HCT116 (cell line): ENCODE results near the gene CSNK1G1.
"Not testable (repeated sequence)": the region's sequence is repeated elsewhere in the genome, so short reads cannot be mapped to it uniquely, and the experiment has no call there.

Experiments
- CTCF ChIP-seq, 3 experiments: fragments of 200-600 bp in 1 of 3; sonication (generic) in 1 of 3; IDR thresholded peaks in 2 of 3; conservative IDR thresholded peaks in 1 of 3; 2 replicates each; pipeline ENCODE4 v1.5.1; 2012 to 2017; ENCODE audit warnings: low read depth in 2 of 3, low read length in 2 of 3, antibody characterized with exemption in 1 of 3, borderline replicate concordance in 1 of 3, control low read depth in 1 of 3, mild to moderate bottlenecking in 1 of 3, mixed read lengths in 1 of 3, mixed run types in 1 of 3, moderate library complexity in 1 of 3; ENCODE audit not compliant: insufficient read depth in 1 of 3
- EZH2 ChIP-seq: fragments of 200-600 bp; sonication (generic); IDR thresholded peaks from 2 replicates; pipeline ENCODE4 v1.6.1; 2017; ENCODE audit warnings: antibody characterized with exemption, mixed run types
- POLR2A ChIP-seq: IDR thresholded peaks from 2 replicates; pipeline ENCODE4 v1.7.0; 2011; ENCODE audit warnings: borderline replicate concordance; ENCODE audit not compliant: insufficient read depth, insufficient read length; ENCODE audit errors: extremely low read depth
- SIN3A ChIP-seq: IDR thresholded peaks from 2 replicates; pipeline ENCODE4 v1.6.1; 2012; ENCODE audit warnings: low read depth
- SRF ChIP-seq: IDR thresholded peaks from 2 replicates; pipeline ENCODE4 v1.6.1; 2012; ENCODE audit warnings: low read depth
- TCF7L2 ChIP-seq: IDR thresholded peaks from 2 replicates; pipeline ENCODE4 v1.7.0; 2011; ENCODE audit warnings: borderline replicate concordance, inconsistent platforms; ENCODE audit not compliant: insufficient read depth, insufficient read length; ENCODE audit errors: extremely low read depth
- YY1 ChIP-seq: IDR thresholded peaks from 2 replicates; pipeline ENCODE4 v1.6.1; 2011; ENCODE audit warnings: low read length, low read depth, moderate library complexity, mild to moderate bottlenecking; ENCODE audit not compliant: insufficient replicate concordance; ENCODE audit errors: extremely low read depth
- TF ChIP-seq, protein P1 (sequence below): IDR thresholded peaks from 2 replicates; pipeline ENCODE4 v1.6.1; 2012; ENCODE audit warnings: low read depth

GRCh38 chr15:64326458-64326857, 29.5 kb downstream of the CSNK1G1 start:
- TF ChIP-seq CTCF (IDR thresholded peaks at IDR 0.05 in 2 of 3, conservative IDR thresholded peaks at IDR 0.05 in 1 of 3; ENCODE audit: borderline replicate concordance in 1 of 3, insufficient read depth in 1 of 3, low read depth in 2 of 3, low read length in 2 of 3); EZH2; SRF; SIN3A; POLR2A; TCF7L2: not testable (repeated sequence)
- TF ChIP-seq YY1 = peak; percentile 68
- TF ChIP-seq, protein P1, sequence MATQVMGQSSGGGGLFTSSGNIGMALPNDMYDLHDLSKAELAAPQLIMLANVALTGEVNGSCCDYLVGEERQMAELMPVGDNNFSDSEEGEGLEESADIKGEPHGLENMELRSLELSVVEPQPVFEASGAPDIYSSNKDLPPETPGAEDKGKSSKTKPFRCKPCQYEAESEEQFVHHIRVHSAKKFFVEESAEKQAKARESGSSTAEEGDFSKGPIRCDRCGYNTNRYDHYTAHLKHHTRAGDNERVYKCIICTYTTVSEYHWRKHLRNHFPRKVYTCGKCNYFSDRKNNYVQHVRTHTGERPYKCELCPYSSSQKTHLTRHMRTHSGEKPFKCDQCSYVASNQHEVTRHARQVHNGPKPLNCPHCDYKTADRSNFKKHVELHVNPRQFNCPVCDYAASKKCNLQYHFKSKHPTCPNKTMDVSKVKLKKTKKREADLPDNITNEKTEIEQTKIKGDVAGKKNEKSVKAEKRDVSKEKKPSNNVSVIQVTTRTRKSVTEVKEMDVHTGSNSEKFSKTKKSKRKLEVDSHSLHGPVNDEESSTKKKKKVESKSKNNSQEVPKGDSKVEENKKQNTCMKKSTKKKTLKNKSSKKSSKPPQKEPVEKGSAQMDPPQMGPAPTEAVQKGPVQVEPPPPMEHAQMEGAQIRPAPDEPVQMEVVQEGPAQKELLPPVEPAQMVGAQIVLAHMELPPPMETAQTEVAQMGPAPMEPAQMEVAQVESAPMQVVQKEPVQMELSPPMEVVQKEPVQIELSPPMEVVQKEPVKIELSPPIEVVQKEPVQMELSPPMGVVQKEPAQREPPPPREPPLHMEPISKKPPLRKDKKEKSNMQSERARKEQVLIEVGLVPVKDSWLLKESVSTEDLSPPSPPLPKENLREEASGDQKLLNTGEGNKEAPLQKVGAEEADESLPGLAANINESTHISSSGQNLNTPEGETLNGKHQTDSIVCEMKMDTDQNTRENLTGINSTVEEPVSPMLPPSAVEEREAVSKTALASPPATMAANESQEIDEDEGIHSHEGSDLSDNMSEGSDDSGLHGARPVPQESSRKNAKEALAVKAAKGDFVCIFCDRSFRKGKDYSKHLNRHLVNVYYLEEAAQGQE = not testable (repeated sequence)
